Upper lobe of left lung (tissue), 4 donors: ENCODE measurements around the gene NMNAT1.

Experiments used
- EP300 ChIP-seq, 4 donors: sonication (generic); formaldehyde crosslinking; IDR thresholded peaks; one replicate each; pipeline ENCODE4 v1.5.1; 2017; ENCODE audit warnings: antibody characterized with exemption in 4 of 4, control low read depth in 2 of 4
- POLR2A ChIP-seq, 4 donors: fragments of 450-650 bp; IDR thresholded peaks; one replicate each; pipeline ENCODE4 v1.5.1; 2016 to 2017; ENCODE audit warnings: antibody characterized with exemption in 4 of 4, mild to moderate bottlenecking in 2 of 4
- TF ChIP-seq, protein P1 (sequence below), 6 experiments: fragments of 450-650 bp in 4 of 6; fragments of 200-600 bp in 2 of 6; sonication (generic) in 2 of 6; IDR thresholded peaks; one replicate each; pipeline ENCODE4 v1.5.1; 2016 to 2019; ENCODE audit warnings: antibody characterized with exemption in 6 of 6

DNA sequence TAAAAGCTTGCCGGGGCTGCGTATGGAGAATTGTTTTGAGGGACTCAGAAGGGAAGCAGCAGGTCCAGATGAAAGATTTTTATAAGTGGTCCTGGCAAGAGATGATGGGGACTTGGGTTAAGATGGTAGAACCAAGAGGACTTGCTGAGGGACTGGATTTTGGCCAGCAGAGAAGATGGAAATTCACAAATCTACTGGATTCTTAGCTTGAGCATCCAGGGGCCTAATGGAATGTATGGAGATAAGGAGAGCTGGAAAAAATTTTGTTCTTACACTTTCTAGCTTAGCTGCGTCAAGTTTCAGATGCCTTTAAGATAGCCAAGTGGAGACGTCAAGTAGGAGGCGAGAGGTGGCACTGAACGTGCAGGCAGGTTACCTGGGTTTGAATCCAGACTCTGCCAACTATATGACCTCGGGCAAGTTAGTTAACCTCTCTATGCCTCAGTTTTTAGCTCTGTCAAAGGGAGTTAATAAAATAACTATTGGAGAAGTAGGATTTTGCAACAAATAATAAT lies 50.3 kb downstream of the NMNAT1 start:
- TF ChIP-seq, protein P1, sequence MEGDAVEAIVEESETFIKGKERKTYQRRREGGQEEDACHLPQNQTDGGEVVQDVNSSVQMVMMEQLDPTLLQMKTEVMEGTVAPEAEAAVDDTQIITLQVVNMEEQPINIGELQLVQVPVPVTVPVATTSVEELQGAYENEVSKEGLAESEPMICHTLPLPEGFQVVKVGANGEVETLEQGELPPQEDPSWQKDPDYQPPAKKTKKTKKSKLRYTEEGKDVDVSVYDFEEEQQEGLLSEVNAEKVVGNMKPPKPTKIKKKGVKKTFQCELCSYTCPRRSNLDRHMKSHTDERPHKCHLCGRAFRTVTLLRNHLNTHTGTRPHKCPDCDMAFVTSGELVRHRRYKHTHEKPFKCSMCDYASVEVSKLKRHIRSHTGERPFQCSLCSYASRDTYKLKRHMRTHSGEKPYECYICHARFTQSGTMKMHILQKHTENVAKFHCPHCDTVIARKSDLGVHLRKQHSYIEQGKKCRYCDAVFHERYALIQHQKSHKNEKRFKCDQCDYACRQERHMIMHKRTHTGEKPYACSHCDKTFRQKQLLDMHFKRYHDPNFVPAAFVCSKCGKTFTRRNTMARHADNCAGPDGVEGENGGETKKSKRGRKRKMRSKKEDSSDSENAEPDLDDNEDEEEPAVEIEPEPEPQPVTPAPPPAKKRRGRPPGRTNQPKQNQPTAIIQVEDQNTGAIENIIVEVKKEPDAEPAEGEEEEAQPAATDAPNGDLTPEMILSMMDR (IDR thresholded peaks at IDR 0.05), result no peak
- TF ChIP-seq EP300 (IDR thresholded peaks at IDR 0.05) (no peak), POLR2A (IDR thresholded peaks at IDR 0.05) (no peak)
